ENCODE measurements around the gene GAS7.
"Not testable (repeated sequence)": the region's sequence is repeated elsewhere in the genome, so short reads cannot be mapped to it uniquely, and the experiment has no call there.

The GAS7 gene

GRCh38 chr17:10059684-10060211 is 138.7 kb downstream of the GAS7 start:
- ATAC-seq (replicated peaks) (peak; percentile 67), DNase-seq (peak in 2 of 3 experiments; percentile 24 to 28)
- Mint-ChIP-seq H3K4me3 (peak overlapping the region; percentile 25 to 36), H3K27ac (peak overlapping the region; percentile 64 to 89), H3K27me3 (no peaks in the 10 kb centered on the region), H3K9me3 (no peaks in the 10 kb centered on the region), H3K4me1 (ENCODE audit: low read depth in 2 of 2) (peaks cover 40 to 43% of the 10 kb centered on the region in 2 donors), H3K36me3 (ENCODE audit: insufficient read depth) (peaks cover 3% of the 10 kb centered on the region)

GRCh38 chr17:10058921-10059683 is 139.3 kb downstream of the GAS7 start:
- no peak for ATAC-seq (replicated peaks)
- Mint-ChIP-seq H3K27ac (peak overlapping the region; percentile 64 to 89), H3K9me3 (no peaks in the 10 kb centered on the region)

GRCh38 chr17:10057466-10057865 is 140.9 kb downstream of the GAS7 start:
- H3K4me3 Mint-ChIP-seq; H3K27me3 Mint-ChIP-seq; H3K27ac Mint-ChIP-seq; H3K9me3 Mint-ChIP-seq; H3K36me3 Mint-ChIP-seq (ENCODE audit: insufficient read depth); DNase-seq; ATAC-seq (replicated peaks): not testable (repeated sequence)
- H3K4me1 Mint-ChIP-seq (ENCODE audit: low read depth in 2 of 2): peaks cover 28 to 29% of the 10 kb centered on the region in 2 donors

More at GRCh38 chr17:10058921-10059683, 139.3 kb downstream of the GAS7 start:
- Mint-ChIP-seq H3K4me1 (ENCODE audit: low read depth in 2 of 2) (peaks cover 39% of the 10 kb centered on the region in 2 donors), H3K4me3 (peak overlapping the region; percentile 25 to 36), H3K36me3 (ENCODE audit: insufficient read depth) (no peaks in the 10 kb centered on the region), H3K27me3 (no peaks in the 10 kb centered on the region)
- no peak for DNase-seq

GRCh38 chr17:10055262-10055975 is 143.0 kb downstream of the GAS7 start:
- peaks cover 5% of the 10 kb centered on the region for H3K36me3 Mint-ChIP-seq (ENCODE audit: insufficient read depth)
- H3K27me3 Mint-ChIP-seq: no peaks in the 10 kb centered on the region
- H3K4me3 Mint-ChIP-seq: no peak overlapping the region
- no peak for ATAC-seq (replicated peaks)
- H3K4me1 Mint-ChIP-seq (ENCODE audit: low read depth in 2 of 2): peaks cover 35 to 39% of the 10 kb centered on the region in 2 donors
- no peak overlapping the region for H3K27ac Mint-ChIP-seq
- no peaks in the 10 kb centered on the region for H3K9me3 Mint-ChIP-seq
- no peak for DNase-seq

- Mint-ChIP-seq H3K27me3 (no peaks in the 10 kb centered on the region), H3K4me1 (ENCODE audit: low read depth in 2 of 2) (peaks cover 27 to 33% of the 10 kb centered on the region in 2 donors), H3K36me3 (ENCODE audit: insufficient read depth) (peaks cover 5% of the 10 kb centered on the region), H3K4me3 (no peak overlapping the region), H3K27ac (no peak overlapping the region), H3K9me3 (no peaks in the 10 kb centered on the region)
- ATAC-seq (replicated peaks) (no peak), DNase-seq (no peak)
Measured at GRCh38 chr17:10053782-10054540, 144.4 kb downstream of the GAS7 start.

- Mint-ChIP-seq H3K27me3 (no peaks in the 10 kb centered on the region), H3K36me3 (ENCODE audit: insufficient read depth) (peaks cover 5% of the 10 kb centered on the region), H3K4me3 (peak overlapping the region; percentile 13 to 15), H3K27ac (peak overlapping the region in 1 of 2 donors; percentile 60), H3K9me3 (no peaks in the 10 kb centered on the region), H3K4me1 (ENCODE audit: low read depth in 2 of 2) (peaks cover 33 to 35% of the 10 kb centered on the region in 2 donors)
- ATAC-seq (replicated peaks) (no peak), DNase-seq (no peak)
Measured at GRCh38 chr17:10052106-10052813, 146.1 kb downstream of the GAS7 start.

GRCh38 chr17:10051112-10051511 is 147.3 kb downstream of the GAS7 start:
- peak overlapping the region; percentile 49 to 56 for H3K4me3 Mint-ChIP-seq
- DNase-seq (no peak), ATAC-seq (replicated peaks) (no peak)

GRCh38 chr17:10050597-10051101 is 147.8 kb downstream of the GAS7 start:
- peak; percentile 55 for ATAC-seq (replicated peaks)
- H3K27me3 Mint-ChIP-seq: no peaks in the 10 kb centered on the region
- peak overlapping the region; percentile 82 to 89 for H3K27ac Mint-ChIP-seq
- H3K4me1 Mint-ChIP-seq (ENCODE audit: low read depth in 2 of 2): peaks cover 48 to 50% of the 10 kb centered on the region in 2 donors
- peak overlapping the region; percentile 49 to 56 for H3K4me3 Mint-ChIP-seq
- peaks cover 12% of the 10 kb centered on the region for H3K36me3 Mint-ChIP-seq (ENCODE audit: insufficient read depth)
- no peak for DNase-seq
- no peaks in the 10 kb centered on the region for H3K9me3 Mint-ChIP-seq

More at GRCh38 chr17:10051112-10051511, 147.3 kb downstream of the GAS7 start:
- Mint-ChIP-seq H3K27ac (peak overlapping the region; percentile 82 to 89), H3K27me3 (no peaks in the 10 kb centered on the region), H3K9me3 (no peaks in the 10 kb centered on the region), H3K4me1 (ENCODE audit: low read depth in 2 of 2) (peaks cover 44 to 46% of the 10 kb centered on the region in 2 donors), H3K36me3 (ENCODE audit: insufficient read depth) (peaks cover 12% of the 10 kb centered on the region)

GRCh38 chr17:10048629-10049350 is 149.6 kb downstream of the GAS7 start:
- no peaks in the 10 kb centered on the region for H3K27me3 Mint-ChIP-seq
- peaks cover 47 to 55% of the 10 kb centered on the region in 2 donors for H3K4me1 Mint-ChIP-seq (ENCODE audit: low read depth in 2 of 2)
- H3K36me3 Mint-ChIP-seq (ENCODE audit: insufficient read depth): peaks cover 12% of the 10 kb centered on the region
- H3K9me3 Mint-ChIP-seq: no peaks in the 10 kb centered on the region
- H3K27ac Mint-ChIP-seq: no peak overlapping the region
- DNase-seq (no peak), ATAC-seq (replicated peaks) (no peak)
- H3K4me3 Mint-ChIP-seq: no peak overlapping the region

- DNase-seq: peak; percentile 8 to 22 (median 11)
- Mint-ChIP-seq H3K4me3 (peak overlapping the region; percentile 76), H3K27ac (peak overlapping the region; percentile 50 to 94), H3K27me3 (no peaks in the 10 kb centered on the region), H3K36me3 (ENCODE audit: insufficient read depth) (peaks cover 7% of the 10 kb centered on the region), H3K4me1 (ENCODE audit: low read depth in 2 of 2) (peaks cover 50 to 62% of the 10 kb centered on the region in 2 donors), H3K9me3 (no peaks in the 10 kb centered on the region)
- ATAC-seq (replicated peaks): peak; percentile 82
Measured at GRCh38 chr17:10046786-10047785, 151.3 kb downstream of the GAS7 start.
